ENCODE results near the gene FAM219B.
A peak's percentile ranks its signal among the peaks of the same experiment; 100 is the strongest.

GRCh38 chr15:74892313-74892712 is 14.3 kb downstream of the FAM219B start:
- peak in 1 of 6 experiments; percentile 10 for TF ChIP-seq CTCF (IDR thresholded peaks at IDR 0.05)
- no peak for TF ChIP-seq POLR2A (IDR thresholded peaks at IDR 0.05)

Measured in esophagus squamous epithelium (tissue), 4 donors.